HG03520 (cell line): Measurements from ENCODE around the gene GLIS2.

Experiments
- ATAC-seq: cut with Tn5 transposase; IDR thresholded peaks from one replicate; pipeline ENCODE4 v1.9.1; 2021; ENCODE audit warnings: mild to moderate bottlenecking, moderate library complexity; ENCODE audit not compliant: unreplicated experiment

GLIS2 gene

DNA sequence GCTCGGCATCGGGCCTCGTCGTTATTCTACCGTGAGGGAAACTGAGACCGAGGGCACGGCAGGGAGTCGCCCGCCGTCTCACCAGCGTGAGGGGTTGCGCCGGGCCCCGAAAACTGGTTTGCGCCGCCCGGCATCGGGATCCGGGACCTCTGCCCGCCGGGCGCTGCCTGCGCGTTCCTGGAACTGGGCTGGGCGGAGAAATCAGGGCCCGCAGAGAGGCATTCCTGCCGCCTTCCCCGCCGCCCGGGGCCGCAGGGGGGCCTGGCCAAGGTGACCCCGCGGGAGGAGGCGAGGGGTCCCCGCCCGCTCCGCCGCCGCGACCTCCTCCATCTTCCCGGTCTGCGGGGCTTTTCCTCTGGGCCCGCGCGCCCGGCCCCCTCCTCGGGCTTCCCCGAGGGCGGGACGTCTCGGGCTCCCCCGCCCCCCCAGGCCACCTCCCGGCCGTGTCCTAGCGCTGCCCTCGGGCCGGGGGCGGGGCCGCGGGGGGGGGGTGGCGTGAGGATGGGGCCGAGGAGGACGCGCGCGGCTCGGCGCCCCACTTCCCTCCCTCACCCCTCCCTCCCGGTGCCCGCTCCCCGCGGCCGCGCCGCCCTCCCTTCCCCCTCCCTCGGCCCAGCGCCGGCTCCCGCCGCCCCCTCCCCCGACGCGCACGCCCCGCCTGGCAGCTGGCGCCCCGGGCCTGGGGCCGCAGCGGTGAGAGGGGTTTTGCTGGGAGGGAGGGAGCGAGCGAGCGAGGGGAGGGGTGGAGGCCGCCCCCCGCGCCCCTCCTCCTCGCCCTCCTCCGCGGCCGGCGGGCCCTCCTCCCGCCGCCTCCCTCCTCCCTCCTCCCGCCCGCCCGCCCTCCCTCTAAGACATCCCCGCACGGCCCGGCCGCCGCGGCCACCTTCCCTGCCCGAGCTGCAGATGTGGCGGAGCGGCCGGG, at the start of gene GLIS2:
GLIS2 (plus strand) TSS at position 882 of the 922 bp plus-strand sequence. CDS start 16,214 bp downstream, outside the sequence.
- no peak for ATAC-seq

- ATAC-seq = no peak
Observed at GRCh38 chr16:4266372-4266771, 49.5 kb upstream of the GLIS2 start.

DNA sequence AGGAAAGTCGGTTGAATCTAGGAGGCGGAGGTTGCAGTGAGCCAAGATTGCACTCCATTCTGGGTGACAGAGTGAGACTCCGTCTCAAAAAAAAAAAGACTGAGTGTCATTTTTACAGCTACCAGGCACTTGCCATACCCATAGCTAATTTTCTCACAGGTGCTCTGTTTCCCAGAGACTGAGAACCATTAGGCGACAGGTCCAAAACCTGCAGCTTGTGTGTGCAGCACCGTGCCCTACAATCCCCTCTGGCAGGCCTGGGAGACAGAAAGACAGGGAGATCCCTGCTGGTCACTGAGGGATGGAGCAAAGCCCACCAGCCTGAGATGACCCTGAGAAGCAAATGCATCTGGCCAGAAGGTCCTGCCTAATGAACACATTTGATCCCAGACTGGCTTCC, 45.8 kb upstream of the GLIS2 start:
- no peak for ATAC-seq

DNA sequence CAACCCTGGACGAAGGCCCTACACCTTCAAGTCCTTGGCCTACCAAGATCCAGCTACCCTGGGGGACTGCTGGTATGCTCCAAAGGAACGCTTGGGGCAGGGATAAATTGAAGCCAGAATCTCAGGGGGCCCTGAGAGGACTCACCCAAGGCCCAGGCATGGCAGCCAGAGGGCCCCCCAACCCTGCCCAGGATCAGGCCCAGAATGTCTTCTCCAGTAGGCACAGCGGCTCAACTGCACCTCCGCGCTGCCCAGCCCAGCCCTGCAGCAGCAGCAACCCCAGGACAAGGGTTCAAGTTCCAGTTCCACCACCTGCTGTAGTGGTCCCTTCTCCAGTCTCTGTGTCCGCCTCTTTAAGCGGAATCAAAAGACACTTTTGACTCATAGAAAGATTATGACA, 45.3 kb upstream of the GLIS2 start:
- no peak for ATAC-seq

- peak; percentile 48 for ATAC-seq
Observed at GRCh38 chr16:4271176-4272113, 44.4 kb upstream of the GLIS2 start.

DNA sequence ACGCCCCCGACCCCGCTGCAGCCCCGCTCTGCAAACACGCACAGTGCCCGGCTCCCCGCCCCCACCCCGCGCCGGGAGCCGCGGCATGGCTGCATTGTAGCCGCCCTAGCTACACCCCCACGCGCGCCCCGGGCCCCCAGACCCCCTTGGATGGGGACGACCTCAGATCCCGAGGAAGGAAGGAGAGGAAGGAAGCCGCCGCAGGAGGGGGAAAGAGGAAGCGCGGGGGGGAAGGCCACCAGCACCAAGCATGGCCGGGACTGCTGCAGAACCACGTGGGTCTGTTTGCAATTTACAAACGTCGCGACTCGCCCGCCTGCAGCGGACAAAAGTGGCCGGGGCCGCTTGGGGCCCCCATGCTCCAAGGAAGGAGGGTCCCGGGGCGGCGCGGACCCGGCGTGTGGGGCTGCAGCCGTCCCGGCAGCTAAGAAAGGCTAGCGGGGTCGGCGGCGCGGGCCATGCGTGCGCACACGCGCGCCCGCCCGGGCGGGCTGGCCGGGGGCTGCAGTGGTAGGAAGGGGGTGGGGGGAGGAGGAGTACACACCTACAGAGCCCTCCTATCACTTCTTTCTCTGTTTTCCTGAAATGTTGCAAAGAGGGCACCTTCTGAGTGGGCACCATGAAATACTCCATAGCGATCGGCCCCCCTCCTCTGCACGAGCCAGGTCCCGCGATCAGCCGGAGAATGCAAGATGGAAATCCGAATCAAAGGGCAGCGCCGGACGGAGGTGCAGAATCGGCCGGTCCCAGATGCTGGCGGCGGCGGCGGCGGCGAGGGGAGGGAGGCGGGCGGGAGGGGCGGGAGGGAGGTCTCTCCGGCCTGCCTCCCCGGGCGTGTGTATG, 43.5 kb upstream of the GLIS2 start:
- peak; percentile 3 for ATAC-seq

- no peak for ATAC-seq
Observed at GRCh38 chr16:4273858-4274311, 42.0 kb upstream of the GLIS2 start.

DNA sequence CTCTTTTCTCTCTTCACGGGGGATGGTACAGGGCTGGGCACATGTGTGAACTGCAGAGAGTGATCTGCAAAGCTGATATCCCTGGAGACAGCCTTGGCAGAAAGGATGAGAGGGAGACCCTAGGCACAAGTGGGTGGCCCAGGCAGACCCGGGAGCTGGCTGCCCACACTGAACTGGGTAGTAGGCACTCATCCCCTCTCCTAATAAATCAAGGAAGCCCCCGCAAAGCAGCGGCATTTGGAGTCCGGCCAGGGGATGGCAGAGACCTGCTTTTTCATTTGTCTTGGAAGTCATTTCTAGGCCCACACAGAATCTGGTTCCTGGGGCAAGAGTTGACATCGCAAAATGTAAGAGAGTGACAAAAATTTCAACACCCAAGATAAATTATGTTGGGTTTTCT, 40.0 kb upstream of the GLIS2 start:
- no peak for ATAC-seq

GRCh38 chr16:4277987-4278513, 37.8 kb upstream of the GLIS2 start:
- ATAC-seq = no peak

GRCh38 chr16:4280625-4281024, 35.2 kb upstream of the GLIS2 start:
- ATAC-seq = no peak

- no peak for ATAC-seq
Observed at GRCh38 chr16:4283441-4283840, 32.4 kb upstream of the GLIS2 start.

DNA sequence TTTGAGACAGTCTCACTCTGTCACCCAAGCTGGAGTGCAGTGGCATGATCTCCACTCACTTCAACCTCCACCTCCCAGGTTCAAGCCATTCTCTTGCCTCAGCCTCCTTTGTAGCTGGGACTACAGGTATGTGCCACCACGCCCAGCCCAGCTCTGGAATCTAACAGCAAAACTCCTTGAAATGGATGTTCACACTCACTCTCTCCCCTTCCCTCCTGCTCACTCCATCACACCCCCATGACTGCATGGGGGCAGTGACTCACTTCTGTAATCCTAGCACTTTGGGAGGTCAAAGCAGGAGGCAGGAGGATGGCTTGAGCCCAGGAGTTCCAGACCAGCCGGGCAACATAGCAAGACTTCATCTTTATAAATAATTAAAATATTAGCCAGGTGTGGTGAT, 31.9 kb upstream of the GLIS2 start:
- ATAC-seq = no peak

GRCh38 chr16:4285167-4285566, 30.7 kb upstream of the GLIS2 start:
- ATAC-seq = no peak

- ATAC-seq = no peak
Observed at GRCh38 chr16:4288148-4288921, 27.5 kb upstream of the GLIS2 start.

DNA sequence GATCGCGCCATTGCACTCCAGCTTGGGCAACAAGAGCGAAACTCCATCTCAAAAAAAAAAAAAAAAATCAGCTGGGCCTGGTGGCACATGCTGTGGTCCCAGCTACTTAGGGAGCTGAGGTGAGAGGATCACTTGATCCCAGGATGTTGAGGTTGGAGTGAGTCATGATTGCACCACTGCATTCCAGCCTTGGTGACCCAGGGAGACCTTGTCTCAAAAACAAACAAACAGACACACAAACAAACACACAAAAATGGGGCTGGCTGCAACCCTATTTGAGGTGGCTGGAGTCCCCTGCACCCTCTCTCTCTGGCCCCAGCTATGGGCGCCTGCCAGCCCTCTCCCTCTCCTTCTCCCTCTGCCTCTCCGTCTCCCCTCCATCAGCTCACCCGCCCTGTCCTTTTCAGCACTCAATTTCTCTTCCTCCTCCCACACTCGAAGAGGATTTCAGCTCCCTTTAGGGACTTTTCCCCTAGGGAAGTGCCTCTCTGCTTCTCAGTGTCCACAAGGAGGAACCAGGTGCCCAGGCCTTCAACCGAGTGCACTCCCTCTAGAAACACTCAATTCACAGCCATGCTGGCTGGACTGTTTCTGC, 25.5 kb upstream of the GLIS2 start:
- no peak for ATAC-seq

DNA sequence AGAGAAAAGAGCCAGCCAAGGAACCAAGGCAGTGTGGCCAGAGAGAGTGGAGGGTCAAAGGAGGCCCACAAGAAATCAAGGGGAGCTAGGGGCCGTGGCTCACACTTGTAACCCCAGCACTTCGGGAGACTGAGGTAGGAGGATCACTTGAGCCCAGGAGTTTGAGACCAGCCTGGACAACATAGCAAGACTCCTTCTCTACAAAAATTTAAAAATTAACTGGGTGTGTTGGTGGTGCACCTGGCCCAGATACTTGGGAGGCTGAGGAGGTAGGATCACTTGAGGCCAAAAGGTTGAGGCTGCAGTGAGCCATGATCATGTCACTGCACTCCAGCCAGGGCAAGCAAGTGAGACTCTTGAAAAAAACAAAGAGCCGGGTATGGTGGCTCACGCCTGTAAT, 24.2 kb upstream of the GLIS2 start:
- no peak for ATAC-seq

GRCh38 chr16:4293181-4293716, 22.6 kb upstream of the GLIS2 start:
- ATAC-seq = no peak

DNA sequence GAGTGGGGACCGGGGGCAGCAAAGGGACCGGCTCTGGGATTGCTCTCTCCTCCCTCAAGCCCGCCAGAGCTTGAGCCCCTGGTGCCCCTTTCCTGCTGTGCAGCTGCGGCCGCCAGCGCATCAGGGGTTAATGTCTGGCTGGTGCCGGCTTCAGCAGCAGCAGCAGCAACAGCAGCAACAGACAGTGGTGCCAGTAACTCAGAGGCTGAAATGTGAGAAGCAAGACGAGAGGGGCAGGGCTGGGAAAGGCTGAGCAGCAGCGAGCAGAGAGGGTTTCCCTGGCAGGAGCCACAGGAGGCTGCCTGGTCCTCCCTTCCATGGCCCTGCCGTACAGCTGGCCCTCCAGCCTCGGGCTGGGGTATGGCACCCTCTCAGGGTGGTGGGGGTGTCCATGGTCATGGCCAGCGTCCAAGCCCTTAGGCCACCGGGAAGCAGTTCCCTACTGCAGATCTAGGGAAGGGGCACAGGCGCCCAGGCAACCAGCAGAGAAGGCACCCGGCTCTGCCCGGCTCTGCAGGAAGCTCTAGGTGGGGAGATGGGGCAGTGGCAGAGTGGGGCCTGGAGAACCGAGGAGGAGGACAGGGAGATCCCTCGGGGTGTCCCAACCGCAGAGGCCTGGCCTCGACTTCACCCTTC, 21.9 kb upstream of the GLIS2 start:
- ATAC-seq = no peak
